GM18520 (cell line): ENCODE measurements around the gene KIF1A.
"Not testable (repeated sequence)": the region's sequence is repeated elsewhere in the genome, so short reads cannot be mapped to it uniquely, and the experiment has no call there.

Experiments used
- ATAC-seq: cut with Tn5 transposase; IDR thresholded peaks from one replicate; pipeline ENCODE4 v1.9.1; 2021; ENCODE audit not compliant: unreplicated experiment

Gene KIF1A

GRCh38 chr2:240848900-240849680, 29.1 kb upstream of the KIF1A start:
- ATAC-seq: no peak

GRCh38 chr2:240847817-240848216, 27.8 kb upstream of the KIF1A start:
- no peak for ATAC-seq

- no peak for ATAC-seq
Observed at GRCh38 chr2:240846873-240847595, 27.0 kb upstream of the KIF1A start.

- ATAC-seq: not testable (repeated sequence)
Observed at GRCh38 chr2:240846309-240846708, 26.3 kb upstream of the KIF1A start.

GRCh38 chr2:240840435-240841060, 20.5 kb upstream of the KIF1A start:
- no peak for ATAC-seq

- no peak for ATAC-seq
Observed at GRCh38 chr2:240839152-240840143, 19.4 kb upstream of the KIF1A start.

GRCh38 chr2:240837621-240838020, 17.6 kb upstream of the KIF1A start:
- ATAC-seq: no peak

DNA sequence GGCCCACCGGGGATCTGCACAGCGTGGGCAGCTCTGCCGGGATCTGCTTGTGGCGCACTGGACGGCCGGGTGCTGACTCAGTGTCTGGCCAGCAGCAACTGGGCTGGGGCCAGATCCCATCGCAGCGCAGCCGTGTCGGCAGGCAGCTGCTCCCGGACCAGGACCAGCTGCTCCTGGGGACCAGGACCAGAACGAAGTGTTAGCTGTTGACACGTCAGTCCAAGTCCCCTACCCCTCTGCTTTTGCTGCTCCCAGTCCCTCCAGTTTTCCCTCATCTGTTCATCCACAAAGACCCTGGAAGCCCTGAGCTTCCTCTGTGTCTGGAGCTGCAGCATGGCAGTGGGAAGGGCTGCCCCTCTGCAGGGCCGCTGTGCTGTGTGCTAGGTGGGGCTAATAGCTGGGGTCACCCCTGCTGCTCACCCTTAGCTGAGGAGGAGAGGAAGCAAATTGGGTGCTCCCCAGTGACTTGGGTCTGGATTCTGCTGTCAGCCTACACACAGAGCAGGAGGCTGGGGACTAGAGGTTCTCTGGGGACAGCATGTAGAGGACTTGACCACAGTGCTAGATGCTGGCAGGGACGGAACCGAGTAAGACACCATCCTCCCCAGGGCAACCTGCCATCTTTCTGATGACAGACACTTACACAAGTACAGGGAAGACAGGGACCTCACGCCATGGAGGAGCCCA, 16.9 kb upstream of the KIF1A start:
- ATAC-seq: no peak

- no peak for ATAC-seq
Observed at GRCh38 chr2:240835528-240835927, 15.5 kb upstream of the KIF1A start.

GRCh38 chr2:240834377-240834975, 14.5 kb upstream of the KIF1A start:
- no peak for ATAC-seq

DNA sequence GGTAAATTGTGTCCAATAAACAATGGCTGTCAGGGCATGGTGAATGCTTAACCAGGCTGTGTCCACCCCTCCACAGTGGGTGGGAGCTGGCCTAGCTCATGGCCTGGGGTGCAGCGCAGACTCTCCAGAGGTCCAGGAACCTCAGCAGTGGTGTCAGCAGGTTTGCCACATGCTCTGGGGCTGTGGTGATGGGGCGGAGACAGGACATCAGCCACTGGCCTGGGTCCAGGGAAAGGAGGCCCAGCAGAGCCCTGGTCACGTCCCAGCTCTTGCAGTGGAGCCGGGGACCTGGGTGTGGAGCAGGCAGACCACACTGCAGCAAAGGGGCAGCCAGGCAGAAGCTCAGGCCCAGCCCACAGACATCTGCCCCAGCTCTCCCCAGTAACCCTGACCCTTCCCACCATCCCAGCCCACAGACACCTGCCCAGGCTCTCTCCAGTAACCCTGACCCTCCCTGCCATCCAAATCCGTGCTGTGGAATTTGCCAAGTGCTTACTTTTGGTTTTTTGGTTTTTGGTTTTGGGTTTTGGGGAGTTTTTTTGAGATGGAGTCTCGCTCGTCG, 13.8 kb upstream of the KIF1A start:
- ATAC-seq: no peak

DNA sequence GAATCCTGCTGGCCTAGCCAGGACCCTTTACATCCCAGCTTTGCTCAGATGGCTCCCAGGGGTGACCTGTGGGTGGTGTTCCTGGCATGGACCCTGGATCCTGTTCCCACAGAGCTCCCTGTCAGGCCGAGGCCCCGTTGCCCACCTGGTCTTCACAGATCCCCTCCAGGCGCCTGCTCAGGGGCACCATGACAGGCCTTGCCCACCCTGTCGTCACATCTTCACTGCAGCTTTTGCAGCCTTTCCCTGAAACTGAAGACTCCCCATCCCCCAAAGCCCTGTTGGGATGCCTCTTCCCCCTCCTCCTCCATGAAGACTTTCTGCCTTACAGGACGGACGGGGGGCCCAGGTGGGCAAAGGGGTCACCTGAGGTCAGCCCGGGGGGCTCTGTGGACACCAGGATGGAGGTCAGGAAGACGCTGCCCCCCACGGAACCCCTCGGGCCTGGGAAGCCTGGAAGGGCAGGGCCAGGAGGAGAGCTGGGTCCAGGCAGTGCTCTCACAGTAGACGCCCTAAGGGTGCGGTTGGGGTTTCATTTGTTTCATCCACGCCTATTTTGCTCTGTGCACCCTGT, 13.0 kb upstream of the KIF1A start:
- no peak for ATAC-seq

DNA sequence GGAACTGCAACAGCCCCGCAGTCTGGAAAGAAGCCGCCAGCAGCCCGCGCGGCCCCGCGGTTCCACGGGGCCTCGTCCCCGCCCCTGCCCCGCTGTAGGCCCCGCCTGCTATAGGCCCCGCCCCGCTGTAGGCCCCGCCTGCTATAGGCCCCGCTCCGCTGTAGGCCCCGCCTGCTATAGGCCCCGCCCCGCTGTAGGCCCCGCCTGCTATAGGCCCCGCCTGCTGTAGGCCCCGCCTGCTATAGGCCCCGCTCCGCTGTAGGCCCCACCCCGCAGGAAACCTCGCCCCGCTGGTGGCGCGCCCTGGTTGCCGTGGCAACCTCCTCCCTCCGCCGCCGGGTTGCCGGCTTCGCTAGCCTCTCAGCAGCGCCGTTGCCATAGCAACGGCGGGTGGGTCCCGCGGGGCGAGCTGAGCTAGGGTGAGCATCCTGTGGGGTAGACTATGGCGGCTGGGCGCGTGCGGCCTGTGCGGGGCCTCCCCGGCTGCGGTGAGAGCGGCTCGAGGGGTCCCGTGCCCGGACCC, 12.2 kb upstream of the KIF1A start:
- no peak for ATAC-seq

- ATAC-seq: no peak
Observed at GRCh38 chr2:240831594-240832204, 11.7 kb upstream of the KIF1A start.

DNA sequence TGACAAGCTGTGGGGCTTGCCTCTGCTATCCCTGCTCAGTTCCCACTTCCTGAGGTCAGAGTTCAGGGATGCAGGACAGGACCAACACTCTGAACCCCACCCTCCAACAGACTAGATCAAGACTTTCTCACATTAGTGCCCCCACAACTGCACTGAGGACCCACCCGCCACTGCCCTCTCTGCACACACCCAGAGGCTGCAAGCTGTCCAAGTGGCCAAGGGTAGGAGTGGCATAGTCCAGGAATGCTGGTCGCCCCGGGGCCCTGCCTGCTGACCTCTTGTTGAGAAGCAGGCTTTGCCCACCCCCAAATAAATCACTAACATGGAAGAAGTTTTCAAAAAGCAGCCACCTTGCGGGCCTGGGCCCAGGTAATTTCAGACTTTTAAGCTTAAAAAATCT, 5.5 kb upstream of the KIF1A start:
- ATAC-seq: no peak

GRCh38 chr2:240823449-240824336, 3.7 kb upstream of the KIF1A start:
- no peak for ATAC-seq

GRCh38 chr2:240822280-240822847, 2.3 kb upstream of the KIF1A start:
- ATAC-seq: no peak
